Measurements from ENCODE around the gene RXFP2.

RXFP2 gene

DNA sequence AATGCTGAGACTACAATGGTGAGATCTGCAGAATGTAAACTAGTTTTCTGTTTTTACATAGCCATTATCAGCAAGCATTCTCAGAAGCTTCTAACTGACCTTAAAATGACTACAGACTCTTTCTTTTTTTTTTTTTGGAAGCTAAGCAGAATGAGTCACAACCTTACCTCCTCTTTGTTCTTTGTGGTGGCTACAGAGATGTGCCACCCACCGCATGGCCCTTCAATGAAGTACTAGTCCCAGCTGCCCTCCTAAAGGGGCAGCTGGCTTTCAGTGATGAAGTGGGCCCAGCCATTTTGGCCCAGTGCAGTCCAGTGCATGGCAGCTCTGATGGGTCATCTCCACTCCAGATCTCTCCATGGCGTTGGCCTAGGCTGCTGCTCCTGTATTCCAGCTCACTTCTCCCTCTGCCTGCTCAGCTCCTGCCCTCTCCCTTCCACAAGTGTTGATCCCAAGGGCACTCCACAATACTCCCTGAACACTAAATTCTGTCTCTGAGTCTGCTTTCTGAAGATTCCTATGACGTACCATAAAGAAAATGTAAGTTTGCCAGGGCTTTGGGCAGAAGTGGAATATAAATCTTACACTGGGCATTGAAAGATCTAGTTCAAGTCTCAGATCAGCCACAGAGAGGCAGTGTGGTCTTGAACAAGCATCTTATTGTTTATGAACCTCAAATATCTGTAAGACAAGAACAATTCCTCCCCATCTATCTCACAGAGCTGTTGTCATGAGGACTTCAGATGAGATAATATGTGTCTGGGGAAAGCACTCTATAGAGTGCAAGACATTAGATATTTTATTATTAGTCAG is 85.6 kb downstream of the RXFP2 start:
- no peak for DNase-seq (ENCODE audit: low spot score)

DNA sequence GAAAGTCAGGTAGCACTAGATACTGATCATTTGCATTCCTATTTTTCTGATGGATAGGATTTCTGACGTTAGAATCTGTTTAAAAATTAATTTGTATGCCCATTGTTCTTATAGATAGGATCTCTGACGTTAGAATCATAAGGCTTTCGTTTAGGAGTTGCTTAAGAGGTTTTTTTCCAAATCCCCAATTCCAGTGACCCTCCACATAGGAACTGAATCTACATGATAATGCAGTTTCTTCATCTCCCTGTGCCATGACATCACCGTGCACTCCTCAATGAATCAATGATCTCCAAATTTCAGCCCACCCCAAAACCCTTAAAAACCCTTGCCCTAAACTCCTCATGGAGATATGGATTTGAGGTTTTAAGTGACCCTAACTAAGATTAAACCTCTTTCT is 87.2 kb downstream of the RXFP2 start:
- DNase-seq (ENCODE audit: low spot score): no peak

DNA sequence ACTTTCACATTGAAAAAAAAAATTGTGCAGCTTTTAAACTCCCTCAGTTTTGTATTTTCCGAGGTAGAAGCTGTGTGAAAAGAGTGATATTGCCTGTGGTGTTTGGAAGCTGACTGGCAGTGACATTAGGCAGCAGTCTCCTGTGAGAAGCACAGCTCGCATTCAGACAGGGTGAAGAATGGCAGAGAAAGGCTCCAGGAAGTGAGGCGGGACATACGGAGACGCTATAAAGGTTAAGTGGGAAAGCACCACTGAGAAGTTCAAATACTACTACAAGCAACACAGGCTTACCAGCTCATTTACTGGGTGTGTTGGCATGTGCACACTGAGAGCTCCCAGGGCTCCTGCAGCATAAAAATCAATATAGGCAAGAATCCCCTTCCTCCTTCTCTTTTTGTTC is 88.4 kb downstream of the RXFP2 start:
- DNase-seq (ENCODE audit: low spot score): no peak

DNA sequence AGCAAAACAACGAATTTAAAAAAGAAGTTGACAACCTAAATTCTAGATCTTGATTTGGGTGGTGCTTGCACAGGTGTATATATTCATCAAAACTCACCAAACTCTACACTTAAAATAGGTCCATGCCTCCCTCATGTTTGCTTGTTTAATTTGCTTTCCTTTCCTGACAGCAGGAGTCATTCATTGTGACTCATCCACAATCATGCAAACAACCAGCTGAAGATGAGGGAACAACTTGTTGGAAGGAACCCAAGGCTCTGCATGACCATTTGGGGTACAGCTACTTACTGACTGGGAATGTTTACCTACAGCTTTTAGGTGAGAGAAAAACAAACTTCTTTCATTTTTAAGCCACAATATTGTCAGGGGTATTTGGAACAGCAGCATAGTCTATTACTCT is 96.6 kb downstream of the RXFP2 start:
- DNase-seq (ENCODE audit: low spot score): no peak

DNA sequence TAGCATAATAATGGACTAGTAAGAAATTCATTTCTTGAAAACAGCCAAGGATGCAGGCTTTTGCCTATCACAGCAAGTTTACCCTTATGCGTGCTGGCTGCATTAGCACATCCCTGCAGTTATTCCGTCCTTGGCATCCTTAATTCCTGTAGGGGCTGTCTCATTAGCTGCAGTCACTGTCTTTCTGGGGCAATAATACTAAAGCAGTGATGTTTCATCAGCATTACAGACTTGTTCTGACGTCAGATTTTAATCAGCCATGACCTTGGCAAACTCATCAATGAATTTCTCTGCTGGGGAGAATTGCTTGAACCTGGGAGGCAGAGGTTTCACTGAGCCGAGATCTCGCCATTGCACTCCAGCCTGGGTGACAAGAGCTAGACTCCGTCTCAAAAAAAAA is 103.7 kb downstream of the RXFP2 start:
- no peak for DNase-seq (ENCODE audit: low spot score)

DNA sequence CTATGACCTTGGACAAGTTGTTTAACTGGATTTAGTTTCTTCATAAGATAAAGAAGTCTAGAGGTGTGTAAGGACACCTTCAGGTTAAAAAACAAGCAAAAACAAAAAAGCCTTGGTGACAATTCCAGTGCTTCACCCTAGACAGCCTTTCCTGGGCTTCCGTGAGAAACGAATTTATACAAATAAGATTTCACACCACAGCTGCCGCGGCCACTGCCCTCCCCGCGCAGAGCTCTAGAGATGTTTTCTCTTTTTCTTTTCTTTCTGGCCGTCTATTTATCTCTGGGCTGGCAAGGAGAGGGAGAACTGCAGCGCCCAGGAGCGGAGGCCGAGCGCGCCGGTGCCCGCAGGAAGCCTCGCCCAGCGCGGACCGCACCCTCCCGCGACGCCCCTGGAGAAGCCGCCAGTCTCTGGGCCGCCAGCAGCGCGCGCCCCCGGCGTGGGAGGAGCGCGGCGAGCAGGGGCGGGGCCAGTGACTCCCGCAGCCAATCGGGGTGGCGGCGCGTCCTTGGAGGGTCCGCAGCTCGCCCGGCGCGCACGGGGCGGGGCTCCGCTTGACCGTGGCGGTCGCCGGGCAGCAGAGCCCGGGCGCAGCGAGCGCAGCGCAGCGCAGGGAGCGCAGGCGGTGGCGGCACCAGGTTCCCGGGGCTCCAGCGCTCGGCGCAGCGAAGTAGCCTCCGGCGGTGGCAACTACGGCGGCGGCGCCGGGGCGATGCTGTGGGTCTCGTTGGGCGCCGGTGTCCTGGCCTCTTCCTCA is 107.0 kb downstream of the RXFP2 start:
- peak; percentile 51 for DNase-seq (ENCODE audit: low spot score)

DNA sequence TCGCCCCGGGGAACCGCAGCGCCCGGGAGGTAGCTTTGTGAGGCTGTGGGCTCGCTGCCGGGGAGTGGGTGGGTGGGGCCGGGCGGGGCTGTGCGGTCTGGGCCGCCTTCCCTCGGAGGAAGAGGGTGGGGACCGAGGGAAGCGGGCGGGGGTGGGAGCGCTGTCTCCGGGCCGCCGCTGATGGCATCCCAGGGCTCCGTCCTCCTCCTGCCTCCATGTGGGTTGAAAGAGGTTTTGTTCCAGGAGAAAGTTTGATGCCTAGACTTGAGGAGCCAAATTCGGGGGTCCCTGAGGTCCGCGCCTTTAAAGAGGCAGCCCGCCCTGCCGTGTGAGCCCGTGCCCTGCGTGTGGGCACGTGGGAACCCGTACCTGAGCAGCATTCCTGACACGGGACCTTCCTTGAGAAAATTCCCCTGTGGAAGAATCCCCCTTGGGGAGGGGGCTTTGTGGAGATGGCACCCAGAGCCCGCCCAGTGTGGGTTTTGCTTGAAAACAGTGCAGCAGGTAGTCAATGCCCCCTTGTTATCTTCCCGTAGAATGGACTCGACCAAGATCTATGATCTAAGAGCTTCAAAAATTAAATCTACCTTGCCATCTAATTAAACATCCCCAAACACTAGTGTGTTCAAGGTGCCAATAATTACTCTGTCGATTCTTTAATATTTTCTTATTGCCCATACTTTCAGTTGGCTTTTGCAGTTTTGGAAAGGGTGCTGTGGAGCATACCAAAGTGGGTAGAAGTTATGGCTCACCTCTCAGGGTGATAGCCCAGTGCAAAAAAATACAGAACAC is 107.8 kb downstream of the RXFP2 start:
- no peak for DNase-seq (ENCODE audit: low spot score)

DNA sequence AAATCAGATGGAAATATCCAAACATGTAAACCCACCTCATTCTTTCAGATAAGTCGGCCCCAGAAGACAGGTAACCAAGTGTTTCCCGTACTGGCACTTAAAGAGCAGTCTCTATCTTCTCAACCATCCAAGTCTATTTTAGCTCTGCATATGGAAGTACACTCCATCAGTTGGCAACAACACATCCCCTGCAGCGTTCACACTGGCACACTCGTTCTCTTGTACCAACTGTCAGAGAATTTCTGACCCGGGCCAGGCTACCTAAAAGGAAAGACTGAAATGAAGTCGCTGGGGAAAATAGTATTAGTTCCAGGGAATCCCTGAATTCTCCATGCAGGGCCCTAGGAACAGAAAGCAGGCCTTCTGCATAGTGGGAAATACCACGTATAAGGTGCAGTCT is 109.3 kb downstream of the RXFP2 start:
- no peak for DNase-seq (ENCODE audit: low spot score)

DNA sequence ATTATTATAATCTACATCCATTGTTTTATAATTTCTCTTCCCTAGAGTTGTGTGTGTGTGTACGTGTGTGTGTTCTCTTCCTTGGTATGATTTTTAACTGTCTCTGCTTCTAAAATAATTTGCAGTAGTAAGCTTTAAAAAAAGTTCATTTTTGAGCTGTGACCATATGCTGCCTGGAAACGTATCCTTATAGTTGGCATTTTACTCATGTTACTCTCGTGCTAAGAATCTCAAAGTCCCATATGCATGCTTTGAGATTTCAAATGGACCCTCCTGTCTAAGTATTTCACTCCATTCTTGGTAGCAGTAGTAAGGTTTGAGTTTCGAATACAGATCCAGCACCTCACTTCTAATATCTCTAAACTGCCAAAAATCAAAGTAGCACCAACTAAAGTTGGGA is 109.9 kb downstream of the RXFP2 start:
- DNase-seq (ENCODE audit: low spot score): no peak

DNA sequence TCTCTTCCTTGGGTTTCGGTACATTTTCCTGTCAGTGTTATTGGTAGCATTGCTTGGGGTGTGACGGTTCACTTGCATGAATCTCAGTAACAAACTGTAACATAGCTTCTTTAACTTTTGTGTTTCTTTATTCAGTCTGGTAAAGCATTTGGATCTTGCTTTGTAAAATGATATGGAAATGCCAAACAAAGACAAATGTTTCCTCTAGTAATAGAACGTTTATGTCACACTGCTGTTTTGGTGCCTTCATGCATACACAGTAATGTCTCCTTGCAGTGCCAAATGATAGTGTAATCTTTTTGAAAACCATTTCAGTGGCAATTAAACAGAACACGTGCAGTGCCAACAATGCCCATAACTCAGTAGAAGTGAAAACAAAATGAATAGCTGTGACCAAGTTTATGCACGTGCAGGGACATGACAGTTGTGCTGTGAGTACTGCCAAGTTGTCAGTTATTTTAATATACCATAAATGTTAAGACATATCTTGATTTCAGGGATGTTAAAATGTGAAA is 110.8 kb downstream of the RXFP2 start:
- DNase-seq (ENCODE audit: low spot score): no peak

DNA sequence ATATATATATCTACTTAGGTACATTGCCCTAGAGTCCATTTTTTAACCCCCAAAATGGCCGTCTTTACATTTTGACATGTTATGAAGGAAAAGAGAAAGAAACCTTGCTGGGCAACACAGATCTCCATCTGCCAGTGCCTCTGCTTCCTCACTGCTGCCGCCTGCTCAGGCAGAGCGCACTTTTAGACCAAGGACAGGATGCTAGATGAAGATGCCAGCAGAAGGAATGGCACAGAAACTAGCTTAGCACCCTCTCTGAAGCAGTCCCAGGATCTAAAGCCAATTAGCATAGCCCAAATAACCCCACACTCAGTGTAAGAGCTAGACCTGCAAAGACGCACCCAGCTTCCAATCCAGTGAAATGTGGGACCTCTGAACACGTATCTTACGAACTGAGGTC is 111.9 kb downstream of the RXFP2 start:
- DNase-seq (ENCODE audit: low spot score): no peak

Measured in hematopoietic multipotent progenitor cell treated with erythropoietin and hydrocortisone succinate and interleukin-3 and kit ligand, for 17 days (in vitro differentiated cells).